ENCODE measurements around the gene CTDP1.

DNA sequence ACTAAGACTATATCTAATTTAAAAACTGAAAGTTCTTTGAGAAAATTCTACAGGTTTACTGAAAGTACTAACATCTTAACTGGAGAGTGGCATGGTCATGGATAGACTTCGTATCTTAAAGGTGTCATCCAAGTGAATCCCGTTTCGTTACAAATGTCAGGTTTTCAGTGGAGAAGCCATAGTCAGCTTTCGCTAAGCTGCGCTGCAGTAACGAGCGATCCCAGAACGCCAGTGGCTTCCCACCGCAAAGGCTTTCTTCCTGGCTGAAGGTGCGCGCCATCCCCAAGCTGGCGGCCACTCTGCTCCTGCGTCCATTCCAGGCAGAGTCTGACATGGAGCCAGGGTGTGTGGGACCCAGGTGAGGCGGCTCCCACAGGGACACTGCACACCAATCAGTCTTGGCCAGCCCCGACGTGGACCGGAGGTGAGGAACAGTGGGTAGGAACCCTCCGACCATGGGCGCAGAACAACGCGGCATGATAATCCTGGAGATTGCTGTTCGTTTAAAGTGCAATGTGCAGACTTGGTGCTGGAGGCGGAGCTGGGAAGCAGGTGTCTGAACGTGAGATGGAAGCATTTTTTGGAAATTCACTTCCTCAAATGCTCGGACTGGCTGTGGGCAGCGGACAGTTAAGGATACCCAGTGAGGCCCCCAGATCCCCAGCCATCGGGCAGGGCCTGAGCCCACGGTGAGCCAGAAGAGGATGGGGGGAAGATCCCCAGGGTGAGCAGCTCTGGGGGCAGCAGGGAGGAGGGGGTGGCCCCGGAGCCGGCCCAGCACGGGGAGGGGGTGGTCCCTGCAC, 90.3 kb downstream of the CTDP1 start:
- TF ChIP-seq CTCF (IDR thresholded peaks at IDR 0.05), result no peak
- no peak for TF ChIP-seq POLR2A (IDR thresholded peaks at IDR 0.05)

All from adrenal gland (tissue), 5 donors.